Tibial nerve (tissue), 4 donors: ENCODE measurements around the gene OR6B1.

ENCODE experiments used
- EP300 ChIP-seq, 2 donors: sonication (generic); formaldehyde crosslinking; IDR thresholded peaks; one replicate each; pipeline ENCODE4 v1.6.1; 2017; ENCODE audit warnings: antibody characterized with exemption in 2 of 2, mild to moderate bottlenecking in 1 of 2
- POLR2A ChIP-seq, 2 donors: fragments of 450-650 bp; IDR thresholded peaks; one replicate each; pipeline ENCODE4 v1.6.1; 2017; ENCODE audit warnings: antibody characterized with exemption in 2 of 2, mild to moderate bottlenecking in 2 of 2, moderate library complexity in 2 of 2
- TF ChIP-seq, protein P1 (sequence below), 5 experiments: fragments of 200-600 bp in 3 of 5; fragments of 450-650 bp in 2 of 5; sonication (generic) in 3 of 5; IDR thresholded peaks; one replicate each; pipeline ENCODE4 v1.5.1; 2016 to 2019; ENCODE audit warnings: antibody characterized with exemption in 5 of 5, mild to moderate bottlenecking in 3 of 5, moderate library complexity in 2 of 5

DNA sequence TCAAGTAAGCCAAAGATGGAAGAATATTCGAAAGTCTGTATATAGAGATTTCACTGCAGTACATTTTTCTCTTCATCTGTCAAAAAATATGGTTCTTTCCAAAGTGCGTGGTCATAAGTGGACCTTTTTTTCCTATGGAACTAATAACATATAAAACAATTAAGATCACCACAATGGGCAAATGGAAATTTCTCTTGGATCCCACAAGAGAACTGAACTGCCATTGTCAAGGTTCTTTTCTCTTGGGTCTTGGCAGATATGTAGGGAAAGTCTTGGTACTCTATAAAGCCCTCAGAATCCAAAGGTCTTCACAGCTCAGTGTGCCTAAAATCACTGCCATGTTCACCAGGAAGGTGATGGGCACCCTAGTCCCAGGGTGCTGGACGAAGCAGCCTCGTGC, at the start of gene OR6B1:
- TF ChIP-seq, protein P1, sequence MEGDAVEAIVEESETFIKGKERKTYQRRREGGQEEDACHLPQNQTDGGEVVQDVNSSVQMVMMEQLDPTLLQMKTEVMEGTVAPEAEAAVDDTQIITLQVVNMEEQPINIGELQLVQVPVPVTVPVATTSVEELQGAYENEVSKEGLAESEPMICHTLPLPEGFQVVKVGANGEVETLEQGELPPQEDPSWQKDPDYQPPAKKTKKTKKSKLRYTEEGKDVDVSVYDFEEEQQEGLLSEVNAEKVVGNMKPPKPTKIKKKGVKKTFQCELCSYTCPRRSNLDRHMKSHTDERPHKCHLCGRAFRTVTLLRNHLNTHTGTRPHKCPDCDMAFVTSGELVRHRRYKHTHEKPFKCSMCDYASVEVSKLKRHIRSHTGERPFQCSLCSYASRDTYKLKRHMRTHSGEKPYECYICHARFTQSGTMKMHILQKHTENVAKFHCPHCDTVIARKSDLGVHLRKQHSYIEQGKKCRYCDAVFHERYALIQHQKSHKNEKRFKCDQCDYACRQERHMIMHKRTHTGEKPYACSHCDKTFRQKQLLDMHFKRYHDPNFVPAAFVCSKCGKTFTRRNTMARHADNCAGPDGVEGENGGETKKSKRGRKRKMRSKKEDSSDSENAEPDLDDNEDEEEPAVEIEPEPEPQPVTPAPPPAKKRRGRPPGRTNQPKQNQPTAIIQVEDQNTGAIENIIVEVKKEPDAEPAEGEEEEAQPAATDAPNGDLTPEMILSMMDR (IDR thresholded peaks at IDR 0.05) = no peak
- TF ChIP-seq POLR2A (IDR thresholded peaks at IDR 0.05) (no peak), EP300 (IDR thresholded peaks at IDR 0.05) (no peak)
